Natural killer cell treated with Interleukin-12 subunit alpha and Interleukin-12 subunit beta and Interleukin-15 and Interleukin-18, amount 100 ng/mL, for 72 hours (primary cell): ENCODE results near the gene CD40LG. TPM values are rescaled to one million over a fixed set of nuclear protein-coding genes. Genes with fewer than 3 reads are reported as not detected.

Experiments
- ATAC-seq, 2 donors: fragments of 150-1000 bp; cut with Tn5 transposase in 1 of 2; sonication (Bioruptor Pico), chemical (Tn5 transposase) in 1 of 2; 2 replicates each; pipeline ENCODE4 v1.10.0; 2021
- DNase-seq: peaks from one replicate; pipeline ENCODE4 v3.0.0; 2022; ENCODE audit warnings: low spot score
- H3K27ac Mint-ChIP-seq, 2 donors: 1 replicate in 1 of 2; 2 replicates in 1 of 2; pipeline ENCODE4 v1.8.0; 2022; ENCODE audit warnings: mixed read lengths in 2 of 2, mild to moderate bottlenecking in 1 of 2, moderate library complexity in 1 of 2
- H3K27me3 Mint-ChIP-seq, 2 donors: 1 replicate in 1 of 2; 2 replicates in 1 of 2; pipeline ENCODE4 v1.8.0; 2022; ENCODE audit warnings: mixed read lengths in 2 of 2
- H3K36me3 Mint-ChIP-seq: one replicate; pipeline ENCODE4 v1.8.0; 2022; ENCODE audit warnings: mixed read lengths
- H3K4me1 Mint-ChIP-seq, 2 donors: 1 replicate in 1 of 2; 2 replicates in 1 of 2; pipeline ENCODE4 v1.8.0; 2022; ENCODE audit warnings: low read depth in 2 of 2, mixed read lengths in 2 of 2, mild to moderate bottlenecking in 1 of 2
- H3K4me3 Mint-ChIP-seq: one replicate; pipeline ENCODE4 v1.8.0; 2022; ENCODE audit warnings: mixed read lengths
- H3K9me3 Mint-ChIP-seq: 2 replicates; pipeline ENCODE4 v1.8.0; 2022; ENCODE audit warnings: mixed read lengths
- total RNA-seq, 2 donors: library from RNA; stranded (reverse); gene quantifications; one replicate each; pipeline ENCODE4 v1.2.3, GENCODE V29; 2022

CD40LG gene
- total RNA-seq, 2 donors from 2014 or later, result 9.0 to 10.1 TPM

- H3K4me1 Mint-ChIP-seq, result peaks cover 25 to 30% of the 10 kb centered on the region in 2 donors
- peaks cover 31% of the 10 kb centered on the region for H3K36me3 Mint-ChIP-seq
- no peak overlapping the region for H3K27ac Mint-ChIP-seq
- no peak for DNase-seq
- no peak for ATAC-seq
- H3K27me3 Mint-ChIP-seq, result peaks cover 0 to 6% of the 10 kb centered on the region in 2 donors
- H3K4me3 Mint-ChIP-seq, result peak overlapping the region; percentile 10
- H3K9me3 Mint-ChIP-seq, result no peaks in the 10 kb centered on the region
Observed at GRCh38 chrX:136660896-136661295, 12.9 kb downstream of the CD40LG start.

GRCh38 chrX:136662104-136662503 is 14.1 kb downstream of the CD40LG start:
- H3K27me3 Mint-ChIP-seq, result peaks cover 0 to 9% of the 10 kb centered on the region in 2 donors
- DNase-seq (no peak), ATAC-seq (no peak)
- no peaks in the 10 kb centered on the region for H3K9me3 Mint-ChIP-seq
- H3K27ac Mint-ChIP-seq, result peak overlapping the region in 1 of 2 donors; percentile 67
- peaks cover 28 to 31% of the 10 kb centered on the region in 2 donors for H3K4me1 Mint-ChIP-seq
- peaks cover 32% of the 10 kb centered on the region for H3K36me3 Mint-ChIP-seq
- H3K4me3 Mint-ChIP-seq, result peak overlapping the region; percentile 27

- DNase-seq (no peak), ATAC-seq (no peak)
- Mint-ChIP-seq H3K27ac (peak overlapping the region in 1 of 2 donors; percentile 67), H3K9me3 (no peaks in the 10 kb centered on the region), H3K27me3 (peaks cover 0 to 9% of the 10 kb centered on the region in 2 donors), H3K4me1 (peaks cover 30 to 37% of the 10 kb centered on the region in 2 donors), H3K4me3 (no peak overlapping the region), H3K36me3 (peaks cover 40% of the 10 kb centered on the region)
Observed at GRCh38 chrX:136662976-136663375, 15.0 kb downstream of the CD40LG start.

DNA sequence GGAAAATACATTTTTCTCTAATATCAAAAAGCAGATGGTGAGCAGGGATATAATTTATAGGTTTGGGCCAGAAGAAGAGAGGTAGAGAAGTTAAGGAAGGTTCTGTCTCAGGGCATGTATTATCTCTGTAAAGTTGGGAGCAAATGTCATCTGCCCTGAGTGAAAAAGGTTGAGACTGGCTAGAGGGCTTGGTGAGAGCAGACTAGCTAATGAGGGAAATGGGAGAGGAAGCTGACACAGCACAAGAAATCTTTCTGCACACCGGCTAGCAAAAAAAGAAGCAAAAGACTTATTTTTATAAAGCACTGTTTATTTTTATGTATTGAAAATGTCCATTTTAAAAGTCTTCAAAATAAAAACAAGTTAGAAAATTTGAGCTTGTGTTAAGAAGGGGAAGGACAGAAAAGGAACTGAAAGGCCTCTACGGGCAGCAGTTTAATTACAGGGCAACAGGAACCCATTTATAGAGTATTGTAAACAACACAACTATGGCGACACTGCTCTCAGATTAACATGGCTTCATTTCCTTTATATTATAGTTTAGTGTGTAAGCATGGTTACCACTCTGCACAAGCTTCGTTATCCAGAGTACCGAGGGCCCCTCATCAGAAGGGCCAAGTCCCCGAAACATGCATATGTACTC is 17.4 kb downstream of the CD40LG start:
- peaks cover 52% of the 10 kb centered on the region for H3K36me3 Mint-ChIP-seq

DNA sequence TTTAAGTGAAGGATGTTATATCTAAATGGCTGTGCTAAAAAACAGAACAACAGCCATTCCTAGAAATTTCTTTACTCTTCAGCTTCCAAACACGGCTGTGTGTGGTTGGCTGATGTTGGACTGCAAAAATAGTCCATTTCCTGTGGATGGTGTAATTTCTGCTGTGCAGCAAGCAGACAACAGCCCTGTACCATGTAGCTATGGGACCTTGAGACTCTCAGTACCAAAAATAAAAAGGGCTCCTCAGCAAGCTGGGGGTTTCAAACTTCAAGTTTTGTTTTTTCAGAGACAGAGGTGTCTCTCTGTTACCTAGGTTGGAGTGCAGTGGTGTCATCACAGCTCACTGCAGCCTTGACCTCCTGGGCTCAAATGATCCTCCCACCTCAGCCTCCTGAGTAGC is 18.1 kb downstream of the CD40LG start:
- no peak overlapping the region for H3K27ac Mint-ChIP-seq
- peak in 1 of 2 donors; percentile 40 for ATAC-seq
- H3K9me3 Mint-ChIP-seq, result no peaks in the 10 kb centered on the region
- peaks cover 48% of the 10 kb centered on the region for H3K36me3 Mint-ChIP-seq
- no peak overlapping the region for H3K4me3 Mint-ChIP-seq
- DNase-seq, result no peak
- H3K4me1 Mint-ChIP-seq, result peaks cover 27 to 41% of the 10 kb centered on the region in 2 donors
- H3K27me3 Mint-ChIP-seq, result peaks cover 0 to 16% of the 10 kb centered on the region in 2 donors

More for the DNA sequence above, 17.4 kb downstream of the CD40LG start:
- H3K9me3 Mint-ChIP-seq, result no peaks in the 10 kb centered on the region
- peaks cover 0 to 16% of the 10 kb centered on the region in 2 donors for H3K27me3 Mint-ChIP-seq
- H3K4me1 Mint-ChIP-seq, result peaks cover 30 to 46% of the 10 kb centered on the region in 2 donors
- ATAC-seq, result no peak
- DNase-seq, result no peak
- H3K27ac Mint-ChIP-seq, result peak overlapping the region; percentile 24 to 36
- peak overlapping the region; percentile 19 for H3K4me3 Mint-ChIP-seq

DNA sequence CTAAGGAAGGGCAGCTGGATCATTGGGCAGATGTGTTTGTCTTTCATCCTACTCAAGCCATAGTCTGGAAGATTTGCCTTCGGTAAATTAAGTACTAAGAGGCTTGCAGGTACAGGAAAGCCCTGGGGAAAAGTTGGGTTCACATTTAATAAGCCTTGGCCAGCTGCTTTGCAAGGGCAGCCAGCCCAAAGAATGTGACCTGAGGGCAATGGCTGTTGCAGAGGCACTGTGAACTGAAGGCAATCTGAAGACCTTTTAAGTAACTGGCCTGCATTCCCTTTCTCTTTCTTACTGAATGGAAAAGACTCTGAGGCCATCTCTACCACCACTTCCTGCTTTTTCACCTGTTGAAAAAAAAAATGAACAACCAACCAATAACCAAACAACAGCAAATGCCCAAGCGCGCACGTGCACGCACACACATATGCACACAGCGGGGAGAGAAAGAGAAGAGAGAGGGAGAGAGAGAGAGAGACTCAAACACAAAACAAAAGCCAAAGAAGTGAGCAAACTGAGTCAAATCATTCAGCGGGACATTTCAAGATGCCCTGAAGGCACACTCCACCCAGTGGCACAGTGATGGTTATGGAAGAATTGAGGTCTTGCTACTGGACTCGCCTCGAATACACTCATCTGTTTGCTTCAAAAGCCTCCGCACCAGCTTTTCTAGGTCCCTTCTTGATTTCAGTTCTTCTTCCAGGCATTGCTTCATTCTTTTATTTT is 19.6 kb downstream of the CD40LG start:
- Mint-ChIP-seq H3K36me3 (peaks cover 50% of the 10 kb centered on the region), H3K4me3 (no peak overlapping the region), H3K27ac (peak overlapping the region in 1 of 2 donors; percentile 39), H3K27me3 (peaks cover 0 to 16% of the 10 kb centered on the region in 2 donors), H3K9me3 (no peaks in the 10 kb centered on the region), H3K4me1 (peaks cover 26 to 46% of the 10 kb centered on the region in 2 donors)
- no peak for ATAC-seq
- DNase-seq, result no peak

GRCh38 chrX:136671006-136671610 is 23.1 kb downstream of the CD40LG start:
- peaks cover 0 to 18% of the 10 kb centered on the region in 2 donors for H3K27me3 Mint-ChIP-seq
- peak overlapping the region in 1 of 2 donors; percentile 78 for H3K27ac Mint-ChIP-seq
- H3K4me1 Mint-ChIP-seq, result peaks cover 31 to 51% of the 10 kb centered on the region in 2 donors
- peaks cover 31% of the 10 kb centered on the region for H3K36me3 Mint-ChIP-seq
- no peak overlapping the region for H3K4me3 Mint-ChIP-seq
- H3K9me3 Mint-ChIP-seq, result no peaks in the 10 kb centered on the region
- no peak for DNase-seq
- peak in 1 of 2 donors; percentile 43 for ATAC-seq

- peaks cover 24 to 32% of the 10 kb centered on the region in 2 donors for H3K4me1 Mint-ChIP-seq
- no peak for ATAC-seq
- peaks cover 6% of the 10 kb centered on the region for H3K36me3 Mint-ChIP-seq
- H3K9me3 Mint-ChIP-seq, result no peaks in the 10 kb centered on the region
- peaks cover 0 to 7% of the 10 kb centered on the region in 2 donors for H3K27me3 Mint-ChIP-seq
- H3K4me3 Mint-ChIP-seq, result peak overlapping the region; percentile 65
- DNase-seq, result no peak
- peak overlapping the region; percentile 60 to 68 for H3K27ac Mint-ChIP-seq
Observed at GRCh38 chrX:136674270-136674985, 26.5 kb downstream of the CD40LG start.

DNA sequence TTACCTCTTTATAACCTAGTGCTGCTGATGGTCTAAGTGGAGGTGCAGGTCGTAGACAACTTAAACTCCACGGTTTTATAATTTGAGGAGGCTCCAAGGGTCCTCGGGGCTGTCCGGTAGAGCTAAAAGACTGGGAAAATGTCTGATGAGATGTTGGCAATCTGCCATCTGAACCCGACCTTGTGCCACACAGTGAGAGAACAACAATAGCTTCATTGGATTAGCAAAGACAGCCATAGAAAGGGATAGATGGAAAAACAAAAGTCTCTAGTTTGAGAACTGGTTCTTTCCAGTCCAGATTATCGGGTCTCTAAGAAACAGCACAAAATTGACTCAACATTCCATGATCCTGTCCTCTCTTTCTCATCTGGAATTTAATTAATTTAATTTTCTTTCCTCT is 31.6 kb downstream of the CD40LG start:
- Mint-ChIP-seq H3K27me3 (peaks cover 0 to 5% of the 10 kb centered on the region in 2 donors), H3K36me3 (no peaks in the 10 kb centered on the region)

GRCh38 chrX:136684120-136684519 is 36.2 kb downstream of the CD40LG start:
- H3K4me1 Mint-ChIP-seq, result peaks cover 8 to 20% of the 10 kb centered on the region in 2 donors
- H3K27me3 Mint-ChIP-seq, result peaks cover 0 to 2% of the 10 kb centered on the region in 2 donors
- H3K4me3 Mint-ChIP-seq, result no peak overlapping the region
- DNase-seq (no peak), ATAC-seq (no peak)
- H3K9me3 Mint-ChIP-seq, result no peaks in the 10 kb centered on the region
- no peak overlapping the region for H3K27ac Mint-ChIP-seq
- H3K36me3 Mint-ChIP-seq, result peaks cover 10% of the 10 kb centered on the region

More for the DNA sequence above, 31.6 kb downstream of the CD40LG start:
- no peaks in the 10 kb centered on the region for H3K9me3 Mint-ChIP-seq
- ATAC-seq (no peak), DNase-seq (no peak)
- no peak overlapping the region for H3K4me3 Mint-ChIP-seq
- H3K4me1 Mint-ChIP-seq, result peaks cover 5 to 6% of the 10 kb centered on the region in 2 donors
- H3K27ac Mint-ChIP-seq, result no peak overlapping the region

- Mint-ChIP-seq H3K4me1 (peaks cover 26 to 43% of the 10 kb centered on the region in 2 donors), H3K36me3 (peaks cover 15% of the 10 kb centered on the region), H3K27me3 (peaks cover 0 to 2% of the 10 kb centered on the region in 2 donors), H3K4me3 (peak overlapping the region; percentile 36), H3K9me3 (no peaks in the 10 kb centered on the region), H3K27ac (peak overlapping the region; percentile 7 to 51)
- DNase-seq (no peak), ATAC-seq (no peak)
Observed at GRCh38 chrX:136687457-136687856, 39.5 kb downstream of the CD40LG start.

DNA sequence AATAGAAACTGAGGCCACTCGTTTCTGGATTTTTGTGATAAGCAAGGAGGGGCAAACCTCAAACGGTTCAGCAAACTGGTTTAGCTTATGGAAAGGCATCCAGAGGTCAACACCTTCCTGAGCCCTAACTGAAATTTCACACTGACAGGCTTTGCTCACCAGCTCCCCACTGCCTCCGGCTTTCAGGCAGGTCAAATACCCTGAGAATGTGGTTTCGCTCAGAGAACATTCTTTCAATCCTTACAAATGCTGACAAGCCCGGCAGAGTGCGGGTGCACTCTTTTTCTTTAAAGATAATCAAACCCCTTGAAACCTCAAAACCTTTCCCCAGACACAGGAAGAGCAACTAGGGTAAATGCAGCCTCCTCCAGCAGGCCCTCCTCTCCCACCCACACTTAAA is 41.5 kb downstream of the CD40LG start:
- Mint-ChIP-seq H3K4me1 (peaks cover 34 to 48% of the 10 kb centered on the region in 2 donors), H3K9me3 (no peaks in the 10 kb centered on the region), H3K4me3 (peak overlapping the region; percentile 56), H3K27me3 (peaks cover 0 to 2% of the 10 kb centered on the region in 2 donors), H3K27ac (peak overlapping the region; percentile 61 to 86), H3K36me3 (peaks cover 15% of the 10 kb centered on the region)
- DNase-seq (no peak), ATAC-seq (peak in 1 of 2 donors; percentile 52)
